Keratinocyte (primary cell): ENCODE results near the gene LHPP. TPM values are rescaled to one million over a fixed set of nuclear protein-coding genes. Genes with fewer than 3 reads are reported as not detected.

ENCODE experiments used
- DNase-seq: peaks from one replicate; pipeline ENCODE4 v3.0.0-alpha.2; 2011; ENCODE audit warnings: low read depth, missing footprints, low spot score
- FAIRE-seq: peaks from 2 replicates; lab custom pipeline; 2011; peaks lifted over from hg19 to GRCh38; lab: Jason Lieb, UNC
- H2AFZ ChIP-seq: 2 replicates; pipeline ENCODE4 v1.6.0; 2012; ENCODE audit warnings: low read length, control low read depth, inconsistent platforms; ENCODE audit not compliant: control insufficient read depth
- H3K27ac ChIP-seq: 2 replicates; pipeline ENCODE4 v1.5.1; 2011; ENCODE audit warnings: low read length; ENCODE audit not compliant: control insufficient read depth, insufficient read depth
- H3K27me3 ChIP-seq: 3 replicates; pipeline ENCODE4 v1.6.0; 2011; ENCODE audit warnings: low read length; ENCODE audit not compliant: control insufficient read depth, insufficient read depth; ENCODE audit errors: extremely low read depth
- H3K36me3 ChIP-seq, 2 experiments: 2 replicates in 1 of 2; 3 replicates in 1 of 2; pipeline ENCODE4 v1.5.1; 2011; ENCODE audit warnings: low read length in 2 of 2, mild to moderate bottlenecking in 1 of 2; ENCODE audit not compliant: control insufficient read depth in 2 of 2, insufficient read depth in 2 of 2; ENCODE audit errors: extremely low read depth in 1 of 2
- H3K4me1 ChIP-seq: 3 replicates; pipeline ENCODE4 v1.5.1; 2011; ENCODE audit warnings: low read length; ENCODE audit not compliant: control insufficient read depth, insufficient read depth; ENCODE audit errors: extremely low read depth
- H3K4me2 ChIP-seq: 3 replicates; pipeline ENCODE4 v1.6.0; 2011; ENCODE audit warnings: low read depth, low read length; ENCODE audit not compliant: control insufficient read depth, insufficient read depth; ENCODE audit errors: extremely low read depth
- H3K4me3 ChIP-seq, 3 experiments: fragments of 200-600 bp in 1 of 3; sonication (generic) in 1 of 3; 2 replicates in 2 of 3; 3 replicates in 1 of 3; pipeline ENCODE4 v1.5.1; 2011 to 2016; ENCODE audit warnings: low read length in 3 of 3, mild to moderate bottlenecking in 3 of 3, control low read depth in 2 of 3, inconsistent platforms in 1 of 3, low read depth in 1 of 3, mixed read lengths in 1 of 3, mixed run types in 1 of 3, moderate library complexity in 1 of 3; ENCODE audit not compliant: control insufficient read depth in 2 of 3, insufficient read depth in 2 of 3; ENCODE audit errors: extremely low read depth in 1 of 3
- H3K79me2 ChIP-seq: 2 replicates; pipeline ENCODE4 v1.6.0; 2012; ENCODE audit warnings: low read length; ENCODE audit not compliant: control insufficient read depth, insufficient read depth
- H3K9ac ChIP-seq: 3 replicates; pipeline ENCODE4 v1.6.0; 2011; ENCODE audit warnings: low read length; ENCODE audit not compliant: control insufficient read depth, insufficient read depth; ENCODE audit errors: extremely low read depth
- H3K9me1 ChIP-seq: 3 replicates; pipeline ENCODE4 v1.6.0; 2011; ENCODE audit warnings: low read length; ENCODE audit not compliant: control insufficient read depth, insufficient read depth; ENCODE audit errors: extremely low read depth
- H3K9me3 ChIP-seq: 2 replicates; pipeline ENCODE4 v1.5.1; 2012; ENCODE audit warnings: low read depth, low read length; ENCODE audit not compliant: control insufficient read depth
- H4K20me1 ChIP-seq: 3 replicates; pipeline ENCODE4 v1.6.0; 2011; ENCODE audit warnings: low read length; ENCODE audit not compliant: control insufficient read depth, insufficient read depth; ENCODE audit errors: extremely low read depth
- EZH2 ChIP-seq: IDR thresholded peaks from one replicate; pipeline ENCODE4 v1.6.1; 2012; ENCODE audit warnings: inconsistent platforms, mild to moderate bottlenecking, low read length, moderate library complexity
- dilution Hi-C: fragments of 300-500 bp; cut with MboI; formaldehyde crosslinking; loops from one replicate; pipeline ENCODE4 v1.7.0; 2020; ENCODE audit warnings: low sequenced_read_pairs; ENCODE audit not compliant: extremely low pct_ligation_motif_present
- polyA plus RNA-seq, 5 experiments: library from polyadenylated mRNA; depleted of rRNA in 3 of 5; stranded (reverse) in 3 of 5; stranded (forward) in 1 of 5; unstranded in 1 of 5; fragments of >200 nt; gene quantifications; 1 replicate in 1 of 5; 2 replicates in 3 of 5; 3 replicates in 1 of 5; pipeline versions ENCODE4 v1.2.1 to v1.2.3, GENCODE V29; 2011 to 2012; ENCODE audit warnings: missing spikeins in 2 of 5, low read depth in 1 of 5, low replicate concordance in 1 of 5
- TF ChIP-seq, protein P1 (sequence below), 3 experiments: IDR thresholded peaks in 1 of 3; conservative IDR thresholded peaks in 1 of 3; optimal IDR thresholded peaks in 1 of 3; 2 replicates in 2 of 3; 3 replicates in 1 of 3; pipeline versions ENCODE3 to v1.5.1; 2011; ENCODE audit warnings: low read length in 3 of 3, mild to moderate bottlenecking in 3 of 3, moderate library complexity in 2 of 3, control low read depth in 1 of 3, inconsistent platforms in 1 of 3; ENCODE audit not compliant: insufficient read depth in 2 of 3; ENCODE audit errors: extremely low read depth in 1 of 3

LHPP gene
- polyA plus RNA-seq, 1 donor (not counting 4 experiments of a cell fraction or from before 2014, with no cell fraction given): 13.1 TPM

DNA sequence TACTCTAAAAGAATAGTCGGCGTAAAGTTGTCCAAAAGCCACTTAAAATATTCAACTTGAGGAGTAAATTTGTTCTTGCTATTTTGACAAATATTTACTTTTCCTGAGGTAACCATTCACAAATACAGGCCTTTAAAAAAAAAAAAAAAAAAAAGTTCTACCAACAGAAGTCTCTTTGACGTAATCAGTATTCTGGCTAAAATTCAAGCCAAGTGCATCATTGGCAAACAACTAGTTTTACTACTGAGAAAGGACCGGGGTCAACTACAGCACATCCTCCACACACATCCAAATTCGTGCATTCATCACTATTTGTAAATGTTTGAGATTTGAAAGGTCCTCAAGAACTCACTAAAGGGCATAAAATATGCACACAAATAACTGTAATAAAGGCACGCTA is 44.9 kb upstream of the LHPP start:
- Histone ChIP-seq H3K9me1 (no peaks in the 10 kb centered on the region), H3K36me3 (peaks cover 7 to 12% of the 10 kb centered on the region in 2 experiments), H2AFZ (no peak overlapping the region), H3K4me3 (peak overlapping the region; percentile 54 to 78 (median 76)), H3K27me3 (no peaks in the 10 kb centered on the region), H3K4me2 (peak overlapping the region; percentile 84), H3K79me2 (peaks cover 68% of the 10 kb centered on the region), H3K9me3 (no peaks in the 10 kb centered on the region), H4K20me1 (peaks cover 13% of the 10 kb centered on the region), H3K4me1 (peaks cover 31% of the 10 kb centered on the region), H3K27ac (no peak overlapping the region), H3K9ac (no peak overlapping the region)
- dilution Hi-C loops: no loop called here
- no peak for TF ChIP-seq EZH2
- TF ChIP-seq, protein P1, sequence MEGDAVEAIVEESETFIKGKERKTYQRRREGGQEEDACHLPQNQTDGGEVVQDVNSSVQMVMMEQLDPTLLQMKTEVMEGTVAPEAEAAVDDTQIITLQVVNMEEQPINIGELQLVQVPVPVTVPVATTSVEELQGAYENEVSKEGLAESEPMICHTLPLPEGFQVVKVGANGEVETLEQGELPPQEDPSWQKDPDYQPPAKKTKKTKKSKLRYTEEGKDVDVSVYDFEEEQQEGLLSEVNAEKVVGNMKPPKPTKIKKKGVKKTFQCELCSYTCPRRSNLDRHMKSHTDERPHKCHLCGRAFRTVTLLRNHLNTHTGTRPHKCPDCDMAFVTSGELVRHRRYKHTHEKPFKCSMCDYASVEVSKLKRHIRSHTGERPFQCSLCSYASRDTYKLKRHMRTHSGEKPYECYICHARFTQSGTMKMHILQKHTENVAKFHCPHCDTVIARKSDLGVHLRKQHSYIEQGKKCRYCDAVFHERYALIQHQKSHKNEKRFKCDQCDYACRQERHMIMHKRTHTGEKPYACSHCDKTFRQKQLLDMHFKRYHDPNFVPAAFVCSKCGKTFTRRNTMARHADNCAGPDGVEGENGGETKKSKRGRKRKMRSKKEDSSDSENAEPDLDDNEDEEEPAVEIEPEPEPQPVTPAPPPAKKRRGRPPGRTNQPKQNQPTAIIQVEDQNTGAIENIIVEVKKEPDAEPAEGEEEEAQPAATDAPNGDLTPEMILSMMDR (optimal IDR thresholded peaks at IDR 0.05 in 1 of 3, IDR thresholded peaks at IDR 0.05 in 1 of 3, conservative IDR thresholded peaks at IDR 0.05 in 1 of 3; ENCODE audit: extremely low read depth in 1 of 3, insufficient read depth in 2 of 3, low read length in 3 of 3): no peak
- DNase-seq (no peak), FAIRE-seq (no peak)

DNA sequence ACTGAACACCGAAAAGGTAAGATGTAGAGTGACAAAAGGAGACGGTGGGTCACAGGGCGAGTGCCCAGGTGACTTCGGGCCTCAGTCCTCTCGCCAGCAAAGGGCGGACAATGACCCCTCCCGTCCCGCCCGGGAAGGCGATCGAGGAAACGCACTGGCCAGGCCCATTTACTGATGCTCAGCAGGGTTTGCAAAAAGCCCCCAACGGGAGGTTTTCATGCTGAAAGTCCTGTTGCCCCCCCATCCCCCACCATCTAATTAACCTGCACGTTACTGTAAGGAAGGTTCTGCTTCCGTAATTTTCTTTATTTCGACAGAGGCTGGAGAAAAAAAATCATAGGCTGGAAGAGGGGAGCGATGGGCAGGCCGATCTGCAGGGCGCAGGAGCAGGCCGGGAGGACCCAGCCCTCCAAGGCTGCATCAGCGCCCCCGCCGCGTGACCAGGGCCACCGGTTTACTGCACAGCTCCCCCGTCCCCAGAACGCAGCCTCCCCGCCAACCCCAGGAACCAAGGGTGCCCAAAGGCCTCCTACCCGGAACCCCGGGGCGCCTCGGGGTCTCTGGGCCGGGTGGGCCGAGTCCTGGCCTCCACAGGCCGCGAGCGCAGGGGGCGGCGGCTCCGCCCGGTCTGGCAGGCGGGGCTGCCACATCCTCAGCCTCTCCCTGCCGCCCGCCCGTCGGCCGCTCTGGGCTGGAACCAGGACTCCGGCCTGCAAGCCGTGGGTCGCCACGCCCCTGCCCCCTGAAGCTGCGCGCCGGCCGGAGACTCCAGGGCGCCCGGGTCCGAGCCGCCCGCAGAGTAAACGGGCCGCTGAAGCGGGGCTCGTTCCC is 43.5 kb upstream of the LHPP start:
- no peak for TF ChIP-seq EZH2
- TF ChIP-seq, protein P1 (optimal IDR thresholded peaks at IDR 0.05 in 1 of 3, IDR thresholded peaks at IDR 0.05 in 1 of 3, conservative IDR thresholded peaks at IDR 0.05 in 1 of 3; ENCODE audit: extremely low read depth in 1 of 3, insufficient read depth in 2 of 3, low read length in 3 of 3): peak in 1 of 3 experiments; percentile 36
- peaks cover 31% of the 10 kb centered on the region for H3K4me1 ChIP-seq
- peak overlapping the region; percentile 76 to 85 (median 78) for H3K4me3 ChIP-seq
- DNase-seq: no peak
- H3K36me3 ChIP-seq: peaks cover 0 to 2% of the 10 kb centered on the region in 2 experiments
- H3K9ac ChIP-seq: peak overlapping the region; percentile 81
- H3K9me1 ChIP-seq: no peaks in the 10 kb centered on the region
- H3K9me3 ChIP-seq: no peaks in the 10 kb centered on the region
- no peak overlapping the region for H2AFZ ChIP-seq
- H3K27me3 ChIP-seq: no peaks in the 10 kb centered on the region
- peaks cover 10% of the 10 kb centered on the region for H4K20me1 ChIP-seq
- no peak for FAIRE-seq
- dilution Hi-C loops: no loop called here
- H3K79me2 ChIP-seq: peaks cover 54% of the 10 kb centered on the region
- H3K4me2 ChIP-seq: peak overlapping the region; percentile 84
- H3K27ac ChIP-seq: peak overlapping the region; percentile 76
